Measurements from ENCODE around the gene VPS36.
"Not testable (repeated sequence)": the region's sequence is repeated elsewhere in the genome, so short reads cannot be mapped to it uniquely, and the experiment has no call there.

VPS36 gene

DNA sequence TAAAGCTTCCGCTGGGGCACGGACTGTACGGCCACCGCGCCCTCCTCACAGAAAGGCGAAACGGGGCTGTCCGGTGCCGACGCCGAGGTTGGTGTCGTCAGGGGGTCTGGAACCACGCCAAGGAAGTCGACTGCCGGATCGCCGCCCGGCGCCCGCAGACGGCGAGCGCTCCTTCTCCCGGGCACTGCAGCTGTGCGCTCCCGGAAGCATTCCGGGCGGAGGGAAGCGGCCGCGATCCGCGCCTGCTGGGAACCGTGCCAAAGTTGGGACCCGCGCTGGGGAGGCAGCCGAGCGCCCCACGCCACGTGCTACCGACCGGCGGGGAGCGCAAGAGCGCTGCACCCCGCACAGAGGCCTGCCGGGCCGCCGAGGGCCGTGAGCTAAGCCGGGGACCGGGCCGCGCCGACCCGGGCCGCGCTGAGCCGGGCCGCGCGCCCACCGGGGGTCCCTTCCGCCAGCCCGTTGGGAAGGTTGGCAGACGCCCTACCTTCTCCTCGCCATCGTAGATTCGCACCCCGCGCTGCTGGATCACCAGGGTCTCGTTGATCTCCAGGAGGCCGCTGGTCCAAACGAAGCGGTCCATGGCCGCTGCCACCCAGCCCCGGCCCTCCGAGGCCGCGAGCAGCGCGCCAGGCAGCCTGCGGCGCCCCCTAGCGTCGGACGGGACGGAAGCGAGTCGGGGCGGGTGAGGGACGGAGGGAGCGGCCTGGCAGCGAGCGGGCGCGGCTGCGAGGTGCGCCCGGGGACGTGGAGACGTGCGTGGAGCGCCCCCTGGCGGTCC lies at the start of gene VPS36:
TSS of gene VPS36 (minus strand) at position 623 of the 781 bp plus-strand sequence. CDS start at position 583, 40 bp downstream.
- in situ Hi-C loops (cut with HindIII; ENCODE audit: low sequenced_read_pairs): no loop called here

DNA sequence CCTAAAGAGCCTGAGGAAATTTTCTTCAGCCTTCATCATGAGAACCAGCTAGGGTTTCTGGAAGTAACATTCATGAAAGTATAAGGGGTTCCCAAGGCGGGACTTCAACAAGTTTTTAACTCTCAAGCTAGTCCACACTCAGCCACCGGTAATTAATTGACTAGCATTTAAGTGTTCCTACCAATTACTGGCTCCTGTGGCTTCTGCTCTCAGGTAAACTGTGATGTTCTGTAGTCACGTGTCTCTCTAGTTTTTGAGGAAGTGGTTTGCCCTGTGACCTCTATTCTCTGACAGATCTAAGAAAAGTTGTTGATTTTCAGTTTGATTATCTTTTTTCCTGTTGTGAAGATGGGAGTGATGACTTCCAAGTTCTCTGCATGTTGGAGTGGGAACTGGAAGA lies 47.5 kb upstream of the VPS36 start:
- in situ Hi-C loops (cut with HindIII; ENCODE audit: low sequenced_read_pairs): not testable (repeated sequence)

- in situ Hi-C loops (cut with HindIII; ENCODE audit: low sequenced_read_pairs): not testable (repeated sequence)
These were observed 43.8 kb upstream of the VPS36 start for GRCh38 chr13:52494241-52494640.

GRCh38 chr13:52491015-52491414 lies 40.6 kb upstream of the VPS36 start:
- in situ Hi-C loops (cut with HindIII; ENCODE audit: low sequenced_read_pairs): not testable (repeated sequence)

GRCh38 chr13:52488763-52489162 lies 38.3 kb upstream of the VPS36 start:
- in situ Hi-C loops (cut with HindIII; ENCODE audit: low sequenced_read_pairs): not testable (repeated sequence)

DNA sequence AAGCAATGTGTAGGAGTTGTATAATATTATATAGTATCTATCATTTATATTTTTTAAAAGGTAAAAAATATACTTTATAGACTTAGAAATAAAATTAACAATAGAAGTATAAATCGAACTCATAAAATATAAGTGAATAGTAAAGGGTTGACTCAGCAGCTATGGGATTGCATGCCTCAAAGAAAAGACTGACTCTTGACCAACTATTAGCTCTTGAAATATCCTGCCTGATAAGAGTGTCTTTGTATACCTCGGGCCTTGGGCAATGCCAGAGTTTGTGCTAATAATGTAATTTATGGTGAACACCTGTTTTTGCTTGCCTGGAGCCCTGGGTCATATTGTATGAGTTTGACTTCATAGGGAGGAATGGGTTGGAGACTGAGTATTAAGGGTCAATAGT lies 36.6 kb upstream of the VPS36 start:
- in situ Hi-C loops (cut with HindIII; ENCODE audit: low sequenced_read_pairs): not testable (repeated sequence)

GRCh38 chr13:52480677-52481428 lies 30.4 kb upstream of the VPS36 start:
- in situ Hi-C loops (cut with HindIII; ENCODE audit: low sequenced_read_pairs): not testable (repeated sequence)

DNA sequence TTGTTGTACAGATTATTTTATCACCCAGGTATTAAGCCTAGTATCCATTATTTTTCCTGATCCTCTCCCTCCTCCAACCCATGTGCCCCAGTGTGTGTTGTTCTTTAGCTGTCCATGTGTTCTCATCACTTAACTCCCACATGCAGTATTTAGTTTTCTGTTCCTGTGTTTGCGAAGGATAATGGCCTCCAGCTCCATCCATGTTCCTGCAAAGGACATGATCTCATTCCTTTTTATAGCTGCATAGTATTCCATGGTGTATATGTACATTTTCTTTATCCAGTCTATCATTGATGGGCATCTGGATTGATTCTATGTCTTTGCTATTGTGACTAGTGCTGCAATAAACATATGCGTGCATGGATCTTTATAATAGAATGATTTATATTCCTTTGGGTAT lies 18.1 kb upstream of the VPS36 start:
- in situ Hi-C loops (cut with HindIII; ENCODE audit: low sequenced_read_pairs): not testable (repeated sequence)

GRCh38 chr13:52463526-52463925 lies 13.1 kb upstream of the VPS36 start:
- in situ Hi-C loops (cut with HindIII; ENCODE audit: low sequenced_read_pairs): no loop called here

GRCh38 chr13:52461265-52461664 lies 10.8 kb upstream of the VPS36 start:
- in situ Hi-C loops (cut with HindIII; ENCODE audit: low sequenced_read_pairs): no loop called here

DNA sequence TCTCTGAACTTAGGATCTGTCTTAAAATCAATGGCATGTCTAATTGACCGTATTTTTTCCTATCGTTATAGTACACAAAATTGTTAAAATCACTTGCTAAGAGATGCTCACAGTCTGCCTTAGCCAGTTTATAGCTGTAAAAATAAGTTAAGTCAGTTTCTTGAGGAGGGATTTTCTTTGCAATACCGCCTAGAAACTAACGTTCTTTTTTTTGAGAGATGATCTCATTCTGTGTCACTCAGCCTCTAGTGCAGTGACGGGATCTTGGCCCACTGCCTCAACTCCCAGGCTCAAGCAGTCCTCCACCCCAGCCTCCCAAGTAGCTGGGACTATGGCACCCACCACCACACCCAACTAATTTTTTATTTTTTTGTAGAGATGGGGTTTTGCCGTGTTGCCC lies 9.2 kb upstream of the VPS36 start:
- in situ Hi-C loops (cut with HindIII; ENCODE audit: low sequenced_read_pairs): no loop called here

- in situ Hi-C loops (cut with HindIII; ENCODE audit: low sequenced_read_pairs): no loop called here
These were observed 5.2 kb upstream of the VPS36 start for GRCh38 chr13:52455677-52456041.

- in situ Hi-C loops (cut with HindIII; ENCODE audit: low sequenced_read_pairs): no loop called here
These were observed 4.6 kb upstream of the VPS36 start, which contains the start of gene CKAP2 for GRCh38 chr13:52454820-52455676. TSS of gene CKAP2 (plus strand) at chr13:52455478. CDS start at chr13:52455557, 79 bp downstream.

DNA sequence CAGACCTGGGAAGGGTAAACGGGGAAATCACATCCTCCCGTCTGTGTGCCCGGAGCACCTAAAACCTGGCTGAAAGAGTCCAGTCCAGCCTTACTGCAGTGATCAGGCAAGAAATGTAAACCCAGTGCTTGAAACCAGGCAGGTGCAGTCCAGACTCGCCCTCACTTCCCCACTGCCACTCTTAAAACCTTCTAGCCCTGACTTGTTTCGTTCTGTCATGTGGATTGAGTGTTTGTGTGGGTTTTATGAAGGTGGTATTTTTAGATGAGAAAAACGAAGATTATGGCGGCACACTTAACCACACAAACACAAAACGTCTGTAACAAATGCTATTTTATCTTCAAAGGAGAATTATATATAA lies 4.0 kb upstream of the VPS36 start:
- in situ Hi-C loops (cut with HindIII; ENCODE audit: low sequenced_read_pairs): no loop called here

GRCh38 chr13:52452470-52452869 lies 2.0 kb upstream of the VPS36 start:
- in situ Hi-C loops (cut with HindIII; ENCODE audit: low sequenced_read_pairs): no loop called here

DNA sequence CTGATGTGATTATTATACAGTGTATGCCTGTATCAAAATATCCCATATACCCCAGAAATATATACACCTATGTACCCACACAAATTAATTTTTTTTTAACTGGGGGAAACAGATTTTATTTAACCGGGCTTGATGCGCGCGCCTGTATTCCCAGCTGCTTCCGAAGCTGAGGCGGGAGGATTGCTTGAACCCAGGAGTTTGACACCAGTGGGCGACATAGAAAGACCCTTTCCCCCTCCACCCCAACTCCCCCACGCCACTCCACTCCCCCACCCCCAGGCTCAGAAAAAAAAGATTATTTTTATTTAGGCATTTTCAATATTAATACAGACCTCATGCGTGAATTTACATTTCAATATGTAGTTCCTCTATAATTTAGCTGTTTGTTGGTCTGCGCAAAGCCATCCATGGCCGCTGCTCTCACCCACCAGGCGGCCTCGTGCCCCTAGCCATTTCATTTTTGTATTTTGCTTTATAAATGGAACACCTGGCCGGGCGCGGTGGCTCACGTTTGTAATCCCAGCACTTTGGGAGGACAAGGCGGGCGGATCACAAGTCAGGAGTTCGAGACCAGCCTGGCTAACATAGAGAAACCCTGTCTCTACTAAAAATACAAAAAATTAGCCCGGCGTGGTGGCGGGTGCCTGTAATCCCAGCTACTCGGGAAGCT lies 836 bp upstream of the VPS36 start:
- in situ Hi-C loops (cut with HindIII; ENCODE audit: low sequenced_read_pairs): no loop called here

- in situ Hi-C loops (cut with HindIII; ENCODE audit: low sequenced_read_pairs): no loop called here
These were observed 321 bp upstream of the VPS36 start for GRCh38 chr13:52450793-52451116.

DNA sequence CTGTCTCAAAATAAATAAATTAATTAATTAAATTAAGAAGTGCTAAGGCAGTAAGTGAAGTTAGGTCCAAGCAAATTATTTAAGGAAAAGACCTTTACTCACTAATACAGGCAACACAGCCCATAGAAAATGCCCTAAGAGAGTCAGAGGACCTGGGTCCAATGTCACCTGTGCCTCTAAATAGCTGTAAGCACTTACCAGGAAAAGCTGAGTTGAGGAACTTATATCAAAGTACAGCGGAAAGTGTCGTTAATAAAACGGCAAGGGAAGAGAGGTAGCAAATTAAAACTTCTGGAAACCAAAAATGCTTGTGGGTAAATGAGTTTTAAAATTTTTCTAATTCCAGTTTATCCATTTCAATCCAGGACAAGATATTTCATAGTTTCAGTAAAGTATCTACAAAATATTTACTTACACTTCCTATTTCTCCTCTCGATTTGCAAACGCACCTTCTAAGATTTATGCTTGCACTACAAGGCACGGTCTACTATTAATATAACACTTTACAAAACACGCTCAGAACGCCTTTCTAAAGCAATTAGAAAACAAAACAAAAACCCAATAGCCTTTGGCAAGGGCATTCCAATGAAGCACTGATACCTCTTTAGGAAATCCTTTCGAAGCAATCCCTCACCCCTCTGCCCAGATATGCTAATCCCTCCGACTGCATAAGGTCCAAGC lies 963 bp downstream of the VPS36 start:
- in situ Hi-C loops (cut with HindIII; ENCODE audit: low sequenced_read_pairs): no loop called here

DNA sequence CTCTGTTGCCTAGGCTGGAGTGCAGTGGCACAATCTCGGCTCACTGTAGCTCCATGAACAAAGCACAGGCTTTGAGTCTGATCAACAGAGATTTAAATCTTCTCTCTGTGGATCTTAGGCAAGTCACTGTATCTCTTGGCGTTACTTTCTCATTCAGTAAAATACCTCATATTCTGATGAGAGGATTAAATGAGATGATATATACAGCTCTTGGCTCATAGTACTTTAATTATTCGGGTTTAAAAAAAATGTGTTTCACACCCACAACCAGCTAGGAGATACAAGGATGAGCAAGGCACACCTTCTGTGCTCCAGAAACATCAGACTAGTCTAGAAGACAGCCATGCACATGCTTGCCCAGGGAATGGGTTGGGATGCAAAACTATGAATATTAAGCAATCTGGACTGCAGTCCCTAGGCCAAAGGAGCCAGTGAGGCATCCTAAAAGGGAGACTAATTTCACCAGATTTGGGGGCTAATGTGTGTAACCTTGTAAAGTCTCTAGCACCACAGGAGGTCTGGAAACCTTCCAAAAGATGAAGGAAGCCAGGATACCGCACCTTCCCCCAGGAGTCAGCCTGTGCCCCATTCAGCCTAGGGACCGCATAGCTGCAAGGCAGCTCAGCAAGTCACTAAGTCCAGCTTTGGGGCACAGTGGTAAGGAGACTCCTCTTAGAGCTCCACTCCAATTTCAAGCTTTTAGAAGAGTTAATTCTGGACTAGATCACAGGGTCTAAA lies 2.5 kb downstream of the VPS36 start:
- in situ Hi-C loops (cut with HindIII; ENCODE audit: low sequenced_read_pairs): no loop called here

DNA sequence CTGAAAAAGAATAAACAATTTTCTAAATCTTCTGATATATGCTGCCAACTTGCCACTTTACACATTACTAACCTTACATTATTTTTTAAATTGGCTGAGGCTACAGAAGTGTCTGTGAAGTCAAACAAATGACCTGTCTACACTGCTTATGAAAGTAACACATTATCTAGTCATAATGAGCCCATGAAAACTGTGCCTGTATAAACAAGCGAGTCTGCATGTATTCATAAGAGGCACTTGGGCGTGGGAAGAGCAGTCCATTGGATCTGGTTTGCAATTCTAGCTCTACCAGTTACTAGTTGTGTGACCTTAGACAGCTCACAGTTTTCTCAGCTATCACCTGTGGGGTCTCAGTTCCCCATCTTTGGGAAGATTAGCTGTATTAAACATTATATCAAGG lies 3.1 kb downstream of the VPS36 start:
- in situ Hi-C loops (cut with HindIII; ENCODE audit: low sequenced_read_pairs): no loop called here

Data from DLD1 (cell line).